Stomach (tissue), 4 donors: ENCODE data around the gene ANKRD12.

Source experiments
- EP300 ChIP-seq: sonication (generic); formaldehyde crosslinking; IDR thresholded peaks from one replicate; pipeline ENCODE4 v1.6.1; 2017; ENCODE audit warnings: antibody characterized with exemption
- POLR2A ChIP-seq, 4 donors: fragments of 450-650 bp; IDR thresholded peaks; one replicate each; pipeline ENCODE4 v1.6.1; 2016; ENCODE audit warnings: antibody characterized with exemption in 4 of 4, control low read depth in 2 of 4, mild to moderate bottlenecking in 1 of 4, moderate library complexity in 1 of 4
- POLR2AphosphoS5 ChIP-seq, 3 donors: sonication (generic); formaldehyde crosslinking; IDR thresholded peaks; one replicate each; pipeline ENCODE4 v1.6.1; 2016; ENCODE audit warnings: antibody characterized with exemption in 3 of 3
- TF ChIP-seq, protein P1 (sequence below), 7 experiments: fragments of 450-650 bp in 4 of 7; fragments of 200-600 bp in 3 of 7; sonication (generic) in 3 of 7; IDR thresholded peaks; one replicate each; pipeline ENCODE4 v1.5.1; 2016 to 2019; ENCODE audit warnings: antibody characterized with exemption in 7 of 7, control low read depth in 2 of 7, mild to moderate bottlenecking in 1 of 7

DNA sequence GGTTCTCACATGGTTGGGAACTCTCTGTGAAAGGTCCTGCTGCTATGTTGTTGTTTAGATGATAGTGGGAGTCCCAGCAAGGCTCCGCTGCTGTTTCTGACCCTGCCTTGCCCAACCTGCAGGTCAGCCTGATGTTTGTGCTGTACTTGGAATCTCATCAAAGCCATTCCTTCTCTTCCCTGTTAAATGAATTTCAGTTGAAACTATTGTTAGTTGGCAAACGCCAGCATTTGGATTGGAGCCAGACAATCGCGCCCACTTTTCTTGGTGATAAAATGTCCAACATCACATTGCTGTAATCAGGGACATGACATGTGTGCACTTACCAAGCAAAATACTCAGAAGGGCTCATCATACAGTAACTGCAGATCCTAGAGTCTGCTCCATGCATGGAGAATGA is 185.2 kb downstream of the ANKRD12 start:
- TF ChIP-seq POLR2AphosphoS5 (IDR thresholded peaks at IDR 0.05) = no peak
- TF ChIP-seq, protein P1, sequence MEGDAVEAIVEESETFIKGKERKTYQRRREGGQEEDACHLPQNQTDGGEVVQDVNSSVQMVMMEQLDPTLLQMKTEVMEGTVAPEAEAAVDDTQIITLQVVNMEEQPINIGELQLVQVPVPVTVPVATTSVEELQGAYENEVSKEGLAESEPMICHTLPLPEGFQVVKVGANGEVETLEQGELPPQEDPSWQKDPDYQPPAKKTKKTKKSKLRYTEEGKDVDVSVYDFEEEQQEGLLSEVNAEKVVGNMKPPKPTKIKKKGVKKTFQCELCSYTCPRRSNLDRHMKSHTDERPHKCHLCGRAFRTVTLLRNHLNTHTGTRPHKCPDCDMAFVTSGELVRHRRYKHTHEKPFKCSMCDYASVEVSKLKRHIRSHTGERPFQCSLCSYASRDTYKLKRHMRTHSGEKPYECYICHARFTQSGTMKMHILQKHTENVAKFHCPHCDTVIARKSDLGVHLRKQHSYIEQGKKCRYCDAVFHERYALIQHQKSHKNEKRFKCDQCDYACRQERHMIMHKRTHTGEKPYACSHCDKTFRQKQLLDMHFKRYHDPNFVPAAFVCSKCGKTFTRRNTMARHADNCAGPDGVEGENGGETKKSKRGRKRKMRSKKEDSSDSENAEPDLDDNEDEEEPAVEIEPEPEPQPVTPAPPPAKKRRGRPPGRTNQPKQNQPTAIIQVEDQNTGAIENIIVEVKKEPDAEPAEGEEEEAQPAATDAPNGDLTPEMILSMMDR (IDR thresholded peaks at IDR 0.05) = no peak
- TF ChIP-seq POLR2A (IDR thresholded peaks at IDR 0.05) = no peak
- TF ChIP-seq EP300 = no peak
